HG02885 (cell line): ENCODE results near the gene PALS2.

ENCODE experiments used
- ATAC-seq: cut with Tn5 transposase; IDR thresholded peaks from one replicate; pipeline ENCODE4 v1.9.1; 2021; ENCODE audit warnings: mild to moderate bottlenecking; ENCODE audit not compliant: unreplicated experiment, poor library complexity

Gene PALS2

DNA sequence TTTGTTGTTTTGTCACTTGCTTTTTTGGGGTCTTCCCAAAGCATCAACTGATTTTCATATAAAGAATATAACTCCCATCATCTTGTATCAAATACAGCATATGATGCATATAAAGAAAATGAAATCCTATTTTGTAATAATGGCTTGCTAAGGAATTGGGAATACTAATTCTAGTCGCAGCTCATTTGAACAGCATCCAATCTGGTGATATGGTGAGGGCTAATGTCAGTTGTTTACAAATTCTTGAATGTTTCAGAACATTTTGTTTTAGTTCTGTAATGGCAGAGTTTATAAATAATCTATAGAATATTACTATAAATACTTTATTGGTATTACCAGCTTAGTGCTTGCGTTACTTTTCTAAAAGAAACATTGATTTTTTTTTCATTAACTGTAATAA lies 8.9 kb downstream of the PALS2 start:
- ATAC-seq, result no peak

DNA sequence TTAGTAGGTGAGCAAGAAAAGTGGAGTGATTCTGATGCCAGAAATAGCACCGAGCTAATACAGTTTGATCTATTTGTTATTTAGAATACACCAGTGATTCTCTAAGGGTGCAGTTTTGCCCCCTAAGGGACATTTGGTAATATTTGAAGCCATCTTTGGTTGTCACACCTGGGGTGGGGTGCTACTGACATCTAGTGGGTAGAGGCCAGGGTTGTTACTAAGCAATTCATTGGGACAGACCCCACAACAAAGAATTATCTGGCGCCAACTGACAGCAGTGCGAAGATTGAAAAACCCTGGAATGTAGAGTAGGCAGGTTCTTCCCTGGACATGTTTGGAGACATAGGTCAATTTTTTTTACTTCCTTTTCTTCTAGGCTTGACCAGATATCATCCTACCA lies 14.6 kb downstream of the PALS2 start:
- ATAC-seq, result peak; percentile 56

DNA sequence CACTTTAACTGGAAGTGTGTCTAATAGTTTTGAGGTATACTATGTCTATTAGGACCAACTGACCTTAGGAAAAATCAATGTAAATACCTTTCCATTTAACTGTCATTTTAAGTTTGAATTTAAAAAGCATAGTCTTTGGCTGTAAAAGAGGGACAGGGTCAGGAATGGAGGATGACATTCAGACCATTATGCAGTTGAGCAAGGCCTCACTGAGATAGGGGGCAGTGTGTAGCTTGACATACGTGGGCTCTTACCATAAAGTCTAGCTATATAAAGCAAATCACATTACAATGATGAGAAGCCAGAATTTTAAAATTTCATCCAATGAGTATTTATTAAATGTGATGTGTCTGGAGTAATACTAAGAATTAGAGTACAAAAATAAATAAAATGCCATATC lies 17.9 kb downstream of the PALS2 start:
- no peak for ATAC-seq

DNA sequence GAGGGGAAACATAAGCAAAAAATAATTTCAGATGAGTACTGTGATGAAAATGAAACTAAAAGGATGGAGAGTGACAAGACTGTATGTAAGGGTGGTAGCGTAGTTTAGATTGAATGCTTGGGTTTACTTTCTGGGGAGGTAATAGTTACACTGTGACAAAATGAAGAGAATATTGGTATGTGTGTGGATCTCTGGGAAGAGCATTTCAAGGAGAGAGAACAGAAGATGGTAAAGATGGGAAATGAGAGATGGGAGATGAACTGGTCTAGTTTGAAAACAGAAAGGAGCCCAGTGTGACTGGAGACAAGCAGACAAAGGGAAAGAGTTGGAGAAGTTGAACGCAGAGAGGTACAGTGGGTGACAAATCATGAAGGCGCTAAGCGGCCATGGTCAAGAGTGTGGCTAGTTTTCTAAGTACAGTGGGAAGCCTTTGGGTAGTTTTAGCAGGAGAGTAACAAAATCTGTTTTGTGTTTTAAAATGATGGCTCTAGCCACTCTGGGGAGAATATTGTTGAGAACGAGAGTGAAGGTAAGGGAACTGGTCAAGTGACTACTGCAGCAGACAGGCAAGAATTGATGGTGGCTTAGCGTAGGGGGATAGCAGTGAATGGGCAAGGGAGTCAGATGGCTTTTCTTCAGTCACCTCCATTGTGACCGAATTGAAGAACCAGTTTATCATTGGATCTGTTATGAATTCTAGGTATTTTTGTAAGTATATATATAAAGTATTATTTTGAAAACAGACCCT lies 22.6 kb downstream of the PALS2 start:
- peak; percentile 62 for ATAC-seq

DNA sequence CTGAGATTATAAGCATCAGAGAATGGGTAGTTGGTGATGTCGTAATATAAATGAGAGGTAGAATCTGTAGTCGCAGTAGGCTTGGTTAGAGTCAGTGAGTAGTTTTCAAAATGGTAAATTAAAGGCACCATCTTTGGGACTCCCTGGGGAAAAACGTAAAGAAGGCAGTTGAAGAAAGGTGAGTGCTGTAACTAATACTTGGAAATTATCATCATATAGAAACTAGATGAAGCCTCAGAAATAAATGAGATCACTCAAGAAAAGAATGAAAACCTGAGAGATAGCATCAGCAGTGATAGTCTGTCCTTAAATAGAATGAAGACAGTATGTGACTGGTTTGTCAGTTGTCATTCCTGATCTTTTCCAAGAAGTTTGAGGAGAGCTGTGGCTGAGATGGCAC lies 23.8 kb downstream of the PALS2 start:
- peak; percentile 48 for ATAC-seq

DNA sequence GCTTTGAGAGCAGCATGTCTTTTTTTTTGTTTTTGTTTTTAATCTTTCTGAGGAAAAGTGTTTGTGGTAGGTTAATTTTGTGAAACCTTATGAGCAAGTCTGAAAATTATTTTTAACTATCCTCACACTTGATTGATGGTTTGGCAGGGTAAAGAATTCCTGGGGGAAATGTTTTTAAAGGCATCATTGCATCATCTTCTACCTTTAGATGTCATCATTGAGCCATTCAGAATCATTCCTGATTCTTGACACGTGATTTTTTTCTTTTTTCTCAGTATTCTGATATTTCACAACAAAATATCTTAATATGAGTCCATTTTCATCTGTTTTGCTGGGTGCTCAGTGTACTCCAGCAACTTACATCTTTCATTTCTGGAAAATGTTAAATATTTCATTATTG lies 28.3 kb downstream of the PALS2 start:
- ATAC-seq, result no peak

DNA sequence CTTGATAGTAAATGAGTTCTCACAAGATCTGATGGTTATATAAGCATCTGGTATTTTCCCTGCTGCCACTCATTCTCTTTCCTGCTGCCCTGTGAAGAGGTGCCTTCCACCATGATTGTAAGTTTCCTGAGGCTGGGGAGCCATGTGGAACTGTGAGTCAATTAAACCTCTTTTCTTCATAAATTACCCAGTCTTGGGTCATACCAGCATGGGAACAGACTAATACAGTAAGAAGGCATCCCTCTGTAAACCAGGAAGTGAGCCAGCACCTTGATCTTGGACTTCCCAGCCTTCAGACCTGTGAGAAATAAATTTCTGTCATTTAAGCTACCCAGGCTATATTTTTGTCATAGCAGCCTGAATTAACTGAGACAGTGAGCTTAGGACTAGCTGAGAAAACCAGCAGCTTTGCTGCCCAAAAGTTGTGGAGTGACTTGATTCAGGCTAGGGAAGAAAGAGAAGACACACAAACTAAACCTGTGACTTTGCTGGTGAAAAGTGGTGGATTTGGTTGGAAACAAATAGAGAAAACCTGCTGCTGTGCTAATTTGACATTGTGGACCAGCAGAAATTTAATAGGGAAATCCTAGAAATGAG lies 29.7 kb downstream of the PALS2 start:
- no peak for ATAC-seq

DNA sequence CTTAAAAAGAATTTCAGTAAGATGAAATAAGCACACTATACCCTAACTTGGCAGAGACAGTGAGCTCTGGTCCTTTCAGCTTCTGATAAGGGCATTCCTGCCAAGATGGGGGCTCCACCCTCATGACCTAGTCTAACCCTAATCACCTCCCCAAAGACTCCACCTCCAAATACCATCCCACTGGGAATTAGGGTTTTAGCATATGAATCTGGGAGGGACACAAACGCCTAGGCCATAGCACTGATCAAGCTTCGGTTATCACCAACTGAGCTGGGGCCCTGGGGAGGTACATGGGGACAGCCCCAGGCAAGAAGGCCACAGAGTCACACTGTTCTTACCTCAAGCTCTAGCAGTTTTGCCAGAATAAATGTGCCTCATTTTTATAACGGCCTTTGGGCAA lies 31.4 kb downstream of the PALS2 start:
- no peak for ATAC-seq

DNA sequence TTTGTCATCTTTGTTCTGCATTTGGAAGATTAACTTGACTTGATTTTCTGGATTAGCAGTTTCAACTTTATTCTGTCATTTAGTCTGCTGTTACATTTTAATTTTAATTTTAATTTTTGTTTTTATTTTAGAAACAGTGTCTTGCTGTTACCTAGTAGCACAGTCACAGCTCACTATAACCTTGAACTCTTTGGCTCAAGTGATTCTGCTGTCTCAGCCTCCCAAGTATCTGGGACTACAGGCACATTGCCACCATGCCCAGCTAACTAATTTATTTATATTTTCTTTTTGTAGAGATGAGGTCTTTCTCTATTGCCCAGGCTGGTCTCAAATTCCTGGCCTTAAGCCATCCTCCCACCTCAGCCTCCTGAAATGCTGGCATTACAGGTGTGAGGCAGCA lies 35.3 kb downstream of the PALS2 start:
- ATAC-seq, result no peak

DNA sequence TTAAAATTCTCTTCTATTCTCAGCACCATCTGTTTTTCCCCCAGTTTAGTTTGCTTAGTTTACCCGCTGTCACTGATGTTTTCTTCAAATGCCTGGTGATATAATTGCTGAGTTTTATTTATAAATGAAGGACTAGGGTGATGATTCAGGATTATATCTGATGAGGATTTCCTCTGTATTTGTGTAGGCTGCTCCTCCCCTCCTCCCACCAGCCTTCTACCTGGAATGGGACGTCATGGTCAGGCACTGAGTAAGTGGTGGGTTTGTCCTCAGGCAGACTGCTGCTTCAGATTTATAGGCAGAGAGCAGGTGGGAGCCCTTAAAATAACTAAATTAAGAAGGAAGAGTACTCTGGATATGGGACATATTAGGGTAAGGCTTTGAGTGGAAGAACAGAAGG lies 35.8 kb downstream of the PALS2 start:
- ATAC-seq, result no peak

DNA sequence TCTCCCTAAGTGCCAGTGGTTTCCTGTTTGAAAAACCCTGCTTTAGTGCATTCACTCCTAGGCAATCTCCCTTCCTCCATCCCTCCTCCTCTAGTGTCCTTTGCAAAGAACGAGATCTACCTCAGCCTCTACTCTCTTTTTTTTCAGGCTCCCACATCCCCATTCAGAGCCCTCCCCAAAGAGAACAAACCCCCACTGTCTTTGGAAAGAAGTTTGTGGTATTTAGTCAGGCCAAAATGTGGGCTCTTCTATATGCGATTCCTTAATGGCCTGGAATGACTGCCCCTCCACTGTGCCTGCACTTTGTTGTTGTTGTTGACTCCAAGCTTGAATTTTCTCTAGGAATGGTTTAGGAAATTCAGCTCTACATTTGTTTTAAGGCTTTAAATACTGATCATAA lies 36.3 kb downstream of the PALS2 start:
- no peak for ATAC-seq

DNA sequence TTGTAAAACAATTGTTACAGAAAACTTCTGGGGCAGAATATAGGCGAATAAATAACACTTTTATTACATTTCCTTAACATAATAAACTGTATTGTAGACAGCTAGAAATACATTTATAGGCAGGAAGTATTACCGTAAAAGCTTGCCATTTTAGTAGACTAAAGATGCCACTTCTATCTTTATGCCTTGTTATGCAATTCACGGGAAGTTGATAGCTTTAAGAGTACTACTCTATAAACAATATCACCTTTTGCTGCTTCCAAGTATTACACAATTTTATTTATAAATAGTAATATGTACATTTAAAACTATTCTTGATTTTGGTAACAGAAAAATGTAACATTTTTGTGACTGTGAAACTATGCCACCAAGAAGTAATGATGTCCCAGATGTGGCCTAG lies 37.9 kb downstream of the PALS2 start:
- ATAC-seq, result no peak

DNA sequence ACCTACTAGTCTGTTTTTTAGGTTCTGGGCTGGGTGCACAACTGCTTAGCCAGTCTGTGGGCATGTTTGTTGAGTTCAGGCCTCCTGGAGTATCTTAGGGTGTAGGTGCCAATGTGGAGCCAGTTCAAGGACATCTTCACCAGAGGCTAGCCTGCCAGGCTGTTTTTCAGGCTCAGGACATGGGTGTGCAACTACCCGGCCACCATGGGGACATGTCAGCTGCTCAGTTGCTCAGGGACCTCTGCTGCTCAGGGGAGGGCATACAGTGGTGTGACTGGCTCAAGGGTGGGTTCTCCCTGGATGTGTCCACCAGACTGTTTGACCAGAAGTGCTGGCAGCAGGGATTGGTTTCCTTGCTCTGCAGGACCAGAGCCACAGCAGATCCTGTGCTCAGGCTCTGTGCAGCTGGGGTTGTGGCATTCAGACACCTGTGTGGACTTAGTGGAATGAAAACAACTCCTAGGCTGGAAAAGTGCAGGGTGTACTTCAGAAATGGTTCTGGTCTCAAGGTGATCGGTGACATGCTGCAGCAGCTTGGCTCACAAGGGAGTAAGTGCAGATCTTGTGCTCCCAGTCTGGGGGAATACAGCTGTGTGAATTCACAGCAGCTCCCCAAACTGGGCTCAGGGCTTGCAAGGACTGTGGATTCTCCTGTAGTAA lies 44.8 kb downstream of the PALS2 start:
- no peak for ATAC-seq

DNA sequence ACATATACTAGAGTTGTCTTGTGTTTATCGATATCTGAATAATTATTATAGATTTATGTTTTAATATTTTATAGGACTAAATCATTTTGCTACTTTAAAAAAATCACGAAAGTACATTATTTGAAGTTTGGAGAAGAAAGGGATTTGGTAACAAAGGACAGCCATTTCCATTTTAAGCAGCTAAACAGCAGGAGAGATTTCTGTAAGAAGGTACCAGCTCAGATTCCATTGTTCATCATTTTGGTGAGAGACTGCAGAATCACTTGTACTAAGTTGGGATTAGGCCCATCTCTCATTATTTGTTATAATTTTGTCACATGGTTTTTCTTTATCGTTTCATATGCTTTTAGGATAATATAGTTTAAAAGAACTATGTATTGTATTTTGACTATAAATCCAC lies 46.7 kb downstream of the PALS2 start:
- no peak for ATAC-seq

DNA sequence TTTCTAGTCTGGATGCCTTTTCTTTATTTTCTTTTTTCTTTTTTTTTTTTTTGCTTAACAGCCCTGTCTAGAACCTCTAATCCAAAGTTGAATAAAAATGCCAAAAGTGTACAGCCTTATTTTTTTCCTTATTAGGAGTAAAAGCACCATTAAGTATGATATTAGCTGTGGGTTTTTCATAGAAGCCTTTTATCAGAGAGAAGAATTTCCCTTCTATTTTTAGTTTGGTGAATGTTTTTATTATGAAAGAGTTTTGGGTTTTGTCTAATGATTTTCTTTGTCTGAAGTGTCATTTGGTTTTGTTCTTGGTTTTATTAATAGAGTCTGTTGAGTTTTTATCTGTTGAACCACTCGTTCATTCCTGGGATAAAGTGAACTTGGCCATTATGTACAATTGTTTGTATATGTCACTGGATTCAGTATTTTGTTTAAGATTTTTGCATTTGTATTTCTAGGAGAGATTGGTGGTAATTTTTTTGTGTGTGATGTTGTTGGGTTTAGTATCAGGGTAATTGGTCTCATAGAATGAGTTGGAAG lies 49.5 kb downstream of the PALS2 start:
- no peak for ATAC-seq
